ENCODE results near the gene DHX34. TPM values are rescaled to one million over a fixed set of nuclear protein-coding genes. Genes with fewer than 3 reads are reported as not detected.
"Not testable (repeated sequence)": the region's sequence is repeated elsewhere in the genome, so short reads cannot be mapped to it uniquely, and the experiment has no call there.

The DHX34 gene
- total RNA-seq, 2 donors from 2014 or later: 5.9 to 6.8 TPM

- ATAC-seq (no peak), DNase-seq (no peak)
- intact Hi-C loops (cut with DNase I): no loop called here
These were observed 58.3 kb downstream of the DHX34 start for GRCh38 chr19:47407417-47407774.

- ATAC-seq: no peak
- DNase-seq: no peak
- intact Hi-C loops (cut with DNase I): no loop called here
These were observed 59.2 kb downstream of the DHX34 start for GRCh38 chr19:47408156-47408938.

- ATAC-seq: no peak
These were observed 62.0 kb downstream of the DHX34 start for GRCh38 chr19:47411101-47411500.

GRCh38 chr19:47411696-47412095, 62.6 kb downstream of the DHX34 start:
- intact Hi-C loops (cut with DNase I); ATAC-seq; DNase-seq: not testable (repeated sequence)

More at GRCh38 chr19:47411101-47411500, 62.0 kb downstream of the DHX34 start:
- intact Hi-C loops (cut with DNase I): no loop called here
- no peak for DNase-seq

GRCh38 chr19:47413941-47414340, 64.8 kb downstream of the DHX34 start:
- intact Hi-C loops (cut with DNase I): no loop called here
- DNase-seq (no peak), ATAC-seq (no peak)

GRCh38 chr19:47414469-47414868, 65.4 kb downstream of the DHX34 start:
- intact Hi-C loops (cut with DNase I): no loop called here
- DNase-seq: no peak
- no peak for ATAC-seq

GRCh38 chr19:47415953-47416642, 67.0 kb downstream of the DHX34 start:
- DNase-seq: no peak
- intact Hi-C loops (cut with DNase I): no loop called here
- no peak for ATAC-seq

- DNase-seq (no peak), ATAC-seq (no peak)
- intact Hi-C loops (cut with DNase I): no loop called here
These were observed 67.5 kb downstream of the DHX34 start for GRCh38 chr19:47416643-47416985.

GRCh38 chr19:47417107-47417745, 68.1 kb downstream of the DHX34 start:
- intact Hi-C loops (cut with DNase I): no loop called here
- DNase-seq (no peak), ATAC-seq (no peak)

- no peak for DNase-seq
- intact Hi-C loops (cut with DNase I): no loop called here
- no peak for ATAC-seq
These were observed 68.9 kb downstream of the DHX34 start for GRCh38 chr19:47417746-47418691.

- intact Hi-C loops (cut with DNase I): no loop called here
- ATAC-seq (peak in 1 of 2 donors; percentile 3), DNase-seq (no peak)
These were observed 69.5 kb downstream of the DHX34 start for GRCh38 chr19:47418692-47419029.

- ATAC-seq (peak; percentile 4 to 19), DNase-seq (no peak)
- intact Hi-C loops (cut with DNase I): no loop called here
These were observed 70.1 kb downstream of the DHX34 start, which contains the start of gene MEIS3 for GRCh38 chr19:47419030-47419783. MEIS3 (minus strand) TSS chr19:47419527; CDS start chr19:47419081, 446 bp downstream.

- ATAC-seq: no peak
- intact Hi-C loops (cut with DNase I): no loop called here
- DNase-seq: no peak
These were observed 70.7 kb downstream of the DHX34 start for GRCh38 chr19:47419789-47420188.

GRCh38 chr19:47421244-47421786, 72.2 kb downstream of the DHX34 start:
- intact Hi-C loops (cut with DNase I): no loop called here
- ATAC-seq (no peak), DNase-seq (no peak)

GRCh38 chr19:47421844-47422395, 72.8 kb downstream of the DHX34 start:
- ATAC-seq (no peak), DNase-seq (no peak)
- intact Hi-C loops (cut with DNase I): no loop called here

GRCh38 chr19:47422417-47423163, 73.5 kb downstream of the DHX34 start:
- DNase-seq (no peak), ATAC-seq (no peak)
- intact Hi-C loops (cut with DNase I): no loop called here

GRCh38 chr19:47423203-47423882, 74.2 kb downstream of the DHX34 start:
- DNase-seq: no peak
- no peak for ATAC-seq
- intact Hi-C loops (cut with DNase I): no loop called here
